LNCaP clone FGC (cell line): Measurements from ENCODE around the gene WDR4.
"Not testable (repeated sequence)": the region's sequence is repeated elsewhere in the genome, so short reads cannot be mapped to it uniquely, and the experiment has no call there.

Experiments used
- DNase-seq: peaks from one replicate; pipeline ENCODE4 v3.0.0-alpha.2; 2011; ENCODE audit warnings: low read depth
- H3K4me3 ChIP-seq: 2 replicates; pipeline ENCODE4 v1.5.1; 2011; ENCODE audit warnings: mild to moderate bottlenecking, low read depth, low read length, control low read depth
- CTCF ChIP-seq: IDR thresholded peaks from 2 replicates; pipeline ENCODE4 v1.5.1; 2012; ENCODE audit warnings: mild to moderate bottlenecking; ENCODE audit not compliant: control insufficient read depth, insufficient read depth; ENCODE audit errors: extremely low read depth

The WDR4 gene

GRCh38 chr21:42818328-42818749 is 61.0 kb downstream of the WDR4 start:
- H3K4me3 ChIP-seq = no peak overlapping the region
- peak; percentile 84 for TF ChIP-seq CTCF
- DNase-seq = peak; percentile 31

- no peak for DNase-seq
- TF ChIP-seq CTCF = no peak
- H3K4me3 ChIP-seq = no peak overlapping the region
Observed at GRCh38 chr21:42815217-42815616, 64.1 kb downstream of the WDR4 start.

- peak; percentile 79 for DNase-seq
- H3K4me3 ChIP-seq = peak overlapping the region; percentile 44
Observed at GRCh38 chr21:42812528-42813241, 66.7 kb downstream of the WDR4 start.

GRCh38 chr21:42811960-42812359 is 67.4 kb downstream of the WDR4 start:
- no peak for TF ChIP-seq CTCF
- no peak for DNase-seq
- H3K4me3 ChIP-seq = no peak overlapping the region

GRCh38 chr21:42809577-42810475 is 69.5 kb downstream of the WDR4 start:
- no peak overlapping the region for H3K4me3 ChIP-seq
- no peak for TF ChIP-seq CTCF
- DNase-seq = no peak

- TF ChIP-seq CTCF = no peak
- no peak for DNase-seq
- no peak overlapping the region for H3K4me3 ChIP-seq
Observed at GRCh38 chr21:42809171-42809570, 70.2 kb downstream of the WDR4 start.

- no peak for DNase-seq
- TF ChIP-seq CTCF = no peak
- no peak overlapping the region for H3K4me3 ChIP-seq
Observed at GRCh38 chr21:42807938-42808613, 71.3 kb downstream of the WDR4 start.

GRCh38 chr21:42807293-42807895 is 71.9 kb downstream of the WDR4 start:
- H3K4me3 ChIP-seq, DNase-seq: not testable (repeated sequence)
